Activated naive CD4-positive, alpha-beta T cell treated with anti-CD3 and anti-CD28 coated beads, Interleukin-2, amount 10 ng/mL, durations not matched to agents 7 days and 5 days (primary cell): ENCODE results near the gene RSL1D1.
"Not testable (repeated sequence)": the region's sequence is repeated elsewhere in the genome, so short reads cannot be mapped to it uniquely, and the experiment has no call there.

Experiments
- CTCF ChIA-PET: fragments of 350-600 bp; sonication (Branson Sonifier 250); formaldehyde crosslinking; loops from one replicate; lab custom pipeline; 2021; ENCODE audit warnings: antibody characterized with exemption; lab: Charles Lee
- DNase-seq: peaks from one replicate; pipeline ENCODE4 v3.0.0-alpha.2; 2020
- H3K27ac Mint-ChIP-seq: one replicate; pipeline ENCODE4 v1.8.0; 2021; ENCODE audit warnings: mild to moderate bottlenecking, moderate library complexity, mixed read lengths
- H3K27me3 Mint-ChIP-seq: one replicate; pipeline ENCODE4 v1.8.0; 2021; ENCODE audit warnings: mild to moderate bottlenecking, mixed read lengths
- H3K36me3 Mint-ChIP-seq: one replicate; pipeline ENCODE4 v1.8.0; 2021; ENCODE audit warnings: mixed read lengths
- H3K4me1 Mint-ChIP-seq: one replicate; pipeline ENCODE4 v1.8.0; 2021; ENCODE audit warnings: mixed read lengths
- H3K4me3 Mint-ChIP-seq: one replicate; pipeline ENCODE4 v1.8.0; 2021; ENCODE audit warnings: mild to moderate bottlenecking, moderate library complexity, mixed read lengths
- H3K9me3 Mint-ChIP-seq: one replicate; pipeline ENCODE4 v1.8.0; 2021; ENCODE audit warnings: mixed read lengths

The RSL1D1 gene

DNA sequence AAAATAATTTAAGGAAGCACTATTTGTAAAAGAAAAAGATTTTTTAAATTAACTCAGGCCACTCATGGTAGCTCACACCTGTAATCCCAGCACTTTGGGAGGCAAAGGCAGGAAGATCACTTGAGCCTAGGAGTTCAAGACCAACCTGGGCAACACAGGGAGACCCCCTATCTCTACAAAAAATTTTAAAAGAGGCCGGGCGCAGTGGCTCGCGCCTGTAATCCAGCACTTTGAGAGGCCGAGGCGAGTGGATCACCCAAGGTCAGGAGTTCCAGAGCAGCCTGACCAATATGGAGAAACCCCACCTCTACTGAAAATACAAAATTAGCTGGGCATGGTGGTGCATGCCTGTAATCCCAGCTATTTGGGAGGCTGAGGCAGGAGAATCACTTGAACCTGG is 67.0 kb downstream of the RSL1D1 start:
- CTCF ChIA-PET, result interaction anchor here (1.1 to 3.3 kb wide), 2 partner anchors 9 to 14 kb away, joined by 3 to 17 read pairs; partner anchors contain the start of gene ZC3H7A
- not testable (repeated sequence) for H3K4me3 Mint-ChIP-seq

DNA sequence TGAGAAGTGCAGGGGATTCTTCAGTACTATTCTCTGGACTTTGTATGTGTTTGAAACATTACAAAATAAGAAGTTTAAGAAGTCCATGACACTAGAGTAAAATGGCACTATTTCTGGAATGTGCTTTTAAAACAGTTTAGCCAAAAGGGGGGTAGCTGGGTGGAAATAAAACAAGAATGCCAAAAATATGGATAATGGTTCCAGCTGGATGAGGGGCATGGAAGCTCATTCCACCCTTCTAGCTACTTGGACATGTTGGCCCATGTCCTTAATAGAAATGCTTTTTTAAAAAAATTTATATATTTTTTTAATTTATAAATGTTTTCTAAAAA is 67.3 kb downstream of the RSL1D1 start:
- CTCF ChIA-PET, result interaction anchor here (1.1 to 3.3 kb wide), 2 partner anchors 9 to 14 kb away, joined by 3 to 17 read pairs; partner anchors contain the start of gene ZC3H7A
- H3K36me3 Mint-ChIP-seq, result peaks cover 37% of the 10 kb centered on the region
- H3K27me3 Mint-ChIP-seq, result no peaks in the 10 kb centered on the region

More for the DNA sequence above, 67.0 kb downstream of the RSL1D1 start:
- Mint-ChIP-seq H3K36me3 (peaks cover 37% of the 10 kb centered on the region), H3K27ac (peak overlapping the region; percentile 94), H3K4me1 (peaks cover 75% of the 10 kb centered on the region)
- not testable (repeated sequence) for H3K9me3 Mint-ChIP-seq, H3K27me3 Mint-ChIP-seq, DNase-seq

More for the DNA sequence above, 67.3 kb downstream of the RSL1D1 start:
- Mint-ChIP-seq H3K4me3 (peak overlapping the region; percentile 71), H3K9me3 (no peaks in the 10 kb centered on the region), H3K27ac (peak overlapping the region; percentile 99), H3K4me1 (peaks cover 74% of the 10 kb centered on the region)
- no peak for DNase-seq
